ENCODE data around the gene SEBOX.

The SEBOX gene

GRCh38 chr17:28317099-28317965, 47.7 kb downstream of the SEBOX start:
- no peak for DNase-seq

GRCh38 chr17:28315846-28316705, 48.9 kb downstream of the SEBOX start:
- DNase-seq: no peak

- no peak for DNase-seq
These were observed 51.2 kb downstream of the SEBOX start for GRCh38 chr17:28313841-28314240.

Measured in stimulated activated naive CD4-positive, alpha-beta T cell (primary cell).